ENCODE data around the gene STOML1. TPM values are rescaled to one million over a fixed set of nuclear protein-coding genes. Genes with fewer than 3 reads are reported as not detected.

STOML1 gene
- polyA plus RNA-seq, 3 donors, result 3.8 to 5.1 (median 4.7) TPM

DNA sequence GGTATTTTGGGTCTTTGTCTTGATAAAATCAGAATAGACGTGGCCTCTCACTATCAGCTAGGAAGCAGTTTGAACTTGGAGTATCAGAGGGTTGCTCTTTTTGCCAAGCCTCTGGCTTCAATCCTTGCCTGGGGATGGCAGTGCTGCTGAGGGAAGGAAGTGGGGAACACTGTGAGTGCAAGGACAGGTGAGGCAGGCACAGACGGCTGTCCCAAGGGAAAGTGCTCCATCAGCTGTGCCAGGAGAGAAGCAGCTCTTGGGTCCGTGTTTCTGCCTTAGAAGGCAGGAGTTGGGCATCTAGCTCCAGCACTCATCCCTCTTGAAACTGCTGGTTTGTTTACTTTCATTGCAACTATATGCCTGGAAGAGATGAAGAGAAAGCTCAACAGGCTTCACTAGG lies 35.6 kb upstream of the STOML1 start:
- no peaks in the 10 kb centered on the region for H3K27me3 ChIP-seq (ENCODE audit: control insufficient read depth in 2 of 2, insufficient read depth in 2 of 2, low read length in 2 of 2)
- Mint-ChIP-seq H3K4me1 (peaks cover under 1% of the 10 kb centered on the region), H3K4me3 (no peak overlapping the region), H3K27ac (no peak overlapping the region), H3K36me3 (peaks cover 70 to 85% of the 10 kb centered on the region in 2 donors), H3K9me3 (peaks cover 0 to 2% (median 0%) of the 10 kb centered on the region in 7 donors), H3K27me3 (ENCODE audit: low read depth in 3 of 3) (peaks cover 0 to 1% (median 0%) of the 10 kb centered on the region in 3 donors)
- intact Hi-C loops (cut with micrococcal nuclease), result no loop called here
- no peaks in the 10 kb centered on the region for H3K79me2 ChIP-seq (ENCODE audit: insufficient read depth, low read length)
- TF ChIP-seq CTCF (IDR thresholded peaks at IDR 0.05), result no peak
- no peak overlapping the region for H3K4me3 ChIP-seq (replicated peaks in 1 of 3; ENCODE audit: low read depth in 2 of 3, low read length in 3 of 3)
- H3K27ac ChIP-seq (ENCODE audit: low read depth in 1 of 2, low read length in 2 of 2), result no peak overlapping the region
- H3K36me3 ChIP-seq (replicated peaks in 1 of 2; ENCODE audit: control insufficient read depth in 1 of 2, insufficient read depth in 2 of 2, low read length in 2 of 2), result peaks cover 62 to 91% of the 10 kb centered on the region in 2 donors
- H2AFZ ChIP-seq (ENCODE audit: insufficient read depth, low read depth, low read length, poor library complexity, severe bottlenecking), result no peak overlapping the region
- WGBS (ENCODE audit: insufficient coverage), result 91% methylated on average over 2 of the region's 3 CpGs
- H3K4me1 ChIP-seq (ENCODE audit: control insufficient read depth in 1 of 2, insufficient read depth in 2 of 2, low read length in 2 of 2), result no peaks in the 10 kb centered on the region
- peak in 1 of 3 donors; percentile 1 for DNase-seq
- H4K20me1 ChIP-seq (ENCODE audit: insufficient read depth, low read length), result peaks cover 70% of the 10 kb centered on the region
- no peak overlapping the region for H3K4me2 ChIP-seq (replicated peaks; ENCODE audit: extremely low read depth, low read length, poor library complexity, severe bottlenecking)
- no peak overlapping the region for H3K9ac ChIP-seq (ENCODE audit: insufficient read depth, low read length, poor library complexity, severe bottlenecking)
- H3K9me3 ChIP-seq (replicated peaks in 1 of 2; ENCODE audit: control insufficient read depth in 1 of 2, insufficient read depth in 1 of 2, low read length in 2 of 2), result no peaks in the 10 kb centered on the region

DNA sequence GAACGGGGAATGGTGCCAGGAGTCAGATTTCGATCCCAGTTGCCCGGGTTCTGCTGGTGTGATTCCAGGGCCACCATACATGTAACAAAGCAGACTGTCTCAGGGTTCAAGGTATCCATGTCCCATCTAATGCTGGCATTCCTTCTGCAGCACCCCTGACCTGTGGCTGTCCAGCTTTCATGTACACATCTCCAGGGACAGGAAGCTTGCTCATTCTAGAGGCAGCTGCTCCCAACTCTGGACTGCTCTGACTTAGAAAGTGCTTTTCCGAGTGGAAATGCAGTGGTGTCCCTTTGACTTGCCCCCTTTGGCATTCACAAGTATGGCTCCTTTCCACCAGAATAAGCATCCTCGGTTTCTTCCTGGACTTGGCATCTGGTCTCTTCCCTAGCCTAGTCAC lies 33.3 kb upstream of the STOML1 start:
- Histone ChIP-seq H2AFZ (ENCODE audit: insufficient read depth, low read depth, low read length, poor library complexity, severe bottlenecking) (no peak overlapping the region), H3K9ac (ENCODE audit: insufficient read depth, low read length, poor library complexity, severe bottlenecking) (no peak overlapping the region), H3K27me3 (ENCODE audit: control insufficient read depth in 2 of 2, insufficient read depth in 2 of 2, low read length in 2 of 2) (no peaks in the 10 kb centered on the region), H3K4me1 (ENCODE audit: control insufficient read depth in 1 of 2, insufficient read depth in 2 of 2, low read length in 2 of 2) (no peaks in the 10 kb centered on the region), H4K20me1 (ENCODE audit: insufficient read depth, low read length) (peaks cover 86% of the 10 kb centered on the region), H3K9me3 (replicated peaks in 1 of 2; ENCODE audit: control insufficient read depth in 1 of 2, insufficient read depth in 1 of 2, low read length in 2 of 2) (no peaks in the 10 kb centered on the region), H3K36me3 (replicated peaks in 1 of 2; ENCODE audit: control insufficient read depth in 1 of 2, insufficient read depth in 2 of 2, low read length in 2 of 2) (peaks cover 62 to 96% of the 10 kb centered on the region in 2 donors), H3K27ac (ENCODE audit: low read depth in 1 of 2, low read length in 2 of 2) (no peak overlapping the region), H3K79me2 (ENCODE audit: insufficient read depth, low read length) (peaks cover 20% of the 10 kb centered on the region), H3K4me3 (replicated peaks in 1 of 3; ENCODE audit: low read depth in 2 of 3, low read length in 3 of 3) (no peak overlapping the region), H3K4me2 (replicated peaks; ENCODE audit: extremely low read depth, low read length, poor library complexity, severe bottlenecking) (no peak overlapping the region)
- TF ChIP-seq CTCF (IDR thresholded peaks at IDR 0.05), result no peak
- intact Hi-C loops (cut with micrococcal nuclease), result no loop called here
- Mint-ChIP-seq H3K4me3 (no peak overlapping the region), H3K27me3 (ENCODE audit: low read depth in 3 of 3) (peaks cover 0 to 1% (median 0%) of the 10 kb centered on the region in 3 donors), H3K4me1 (no peaks in the 10 kb centered on the region), H3K9me3 (no peaks in the 10 kb centered on the region), H3K36me3 (peaks cover 70 to 91% of the 10 kb centered on the region in 2 donors), H3K27ac (peak overlapping the region in 1 of 7 donors; percentile 46)
- no peak for DNase-seq
- WGBS (ENCODE audit: insufficient coverage), result 98% methylated on average over 5 of the region's 5 CpGs
